ENCODE measurements around the gene CAND2.

DNA sequence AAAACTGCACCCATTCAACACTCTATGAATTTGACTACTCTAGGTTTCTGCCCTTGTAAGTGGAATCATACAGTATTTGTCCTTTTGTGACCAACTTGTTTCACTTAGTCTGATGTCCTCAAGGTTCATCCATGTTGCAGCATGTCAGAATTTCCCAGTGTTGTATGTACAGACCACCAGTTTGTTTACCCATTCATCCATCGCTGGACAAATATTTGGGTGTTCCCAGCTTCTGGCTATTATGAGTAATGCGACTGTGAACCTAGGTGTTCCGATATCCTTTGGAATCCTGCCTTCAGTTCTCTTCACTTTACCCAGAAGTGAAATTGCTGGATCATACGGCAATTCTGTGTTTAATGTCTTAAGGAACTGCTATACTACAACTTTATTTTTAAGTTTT lies 32.3 kb downstream of the CAND2 start:
- TF ChIP-seq POU2F2 (IDR thresholded peaks at IDR 0.05; ENCODE audit: low read depth, low read length) (no peak), POLR2A (IDR thresholded peaks at IDR 0.05; ENCODE audit: low read depth, low read length) (no peak), TAF1 (IDR thresholded peaks at IDR 0.05; ENCODE audit: low read depth, low read length) (no peak), POLR2AphosphoS5 (IDR thresholded peaks at IDR 0.05; ENCODE audit: low read depth, low read length) (no peak)
